HEK293T (cell line): ENCODE data around the gene ETV6.
"Not testable (repeated sequence)": the region's sequence is repeated elsewhere in the genome, so short reads cannot be mapped to it uniquely, and the experiment has no call there.

ENCODE experiments used
- CTCF ChIA-PET: fragments of 350-600 bp; formaldehyde crosslinking; extraction: SDS; loops from one replicate; lab custom pipeline; 2021; ENCODE audit warnings: antibody characterized with exemption, inconsistent platforms; lab: Yijun Ruan, JAX
- POLR2A ChIA-PET: fragments of 350-600 bp; formaldehyde crosslinking; extraction: SDS; loops from one replicate; lab custom pipeline; 2020; ENCODE audit warnings: antibody characterized with exemption, inconsistent platforms; lab: Yijun Ruan, JAX
- DNase-seq: peaks from one replicate; pipeline ENCODE4 v3.0.0; 2012; ENCODE audit warnings: mixed read lengths; ENCODE audit errors: extremely low spot score
- ARNT ChIP-seq: fragments of 450-650 bp; IDR thresholded peaks from 2 replicates; pipeline ENCODE4 v1.6.1; 2017; ENCODE audit warnings: mild to moderate bottlenecking
- BHLHE40 ChIP-seq: fragments of 450-650 bp; IDR thresholded peaks from 2 replicates; pipeline ENCODE4 v1.6.1; 2016; ENCODE audit warnings: mild to moderate bottlenecking, moderate library complexity, borderline replicate concordance
- CTBP1 ChIP-seq: fragments of 450-650 bp; IDR thresholded peaks from 2 replicates; pipeline ENCODE4 v1.6.1; 2016; ENCODE audit warnings: borderline replicate concordance
- ELF4 ChIP-seq: fragments of 450-650 bp; IDR thresholded peaks from 2 replicates; pipeline ENCODE4 v1.6.1; 2017; ENCODE audit warnings: antibody characterized with exemption
- FOXA1 ChIP-seq: fragments of 450-650 bp; IDR thresholded peaks from 2 replicates; pipeline ENCODE4 v1.6.1; 2016; ENCODE audit warnings: mild to moderate bottlenecking
- FOXK2 ChIP-seq: fragments of 450-650 bp; IDR thresholded peaks from 2 replicates; pipeline ENCODE4 v1.6.1; 2016; ENCODE audit warnings: mild to moderate bottlenecking
- FOXM1 ChIP-seq: fragments of 450-650 bp; IDR thresholded peaks from 2 replicates; pipeline ENCODE4 v1.6.1; 2017; ENCODE audit warnings: mild to moderate bottlenecking, borderline replicate concordance
- HDGF ChIP-seq: fragments of 450-650 bp; IDR thresholded peaks from 2 replicates; pipeline ENCODE4 v1.6.1; 2017; ENCODE audit warnings: antibody characterized with exemption, borderline replicate concordance
- L3MBTL2 ChIP-seq: fragments of 450-650 bp; conservative IDR thresholded peaks from 2 replicates; pipeline ENCODE4 v1.6.1; 2016; ENCODE audit warnings: mild to moderate bottlenecking
- LEF1 ChIP-seq: fragments of 450-650 bp; IDR thresholded peaks from 2 replicates; pipeline ENCODE4 v1.6.1; 2017; ENCODE audit warnings: mild to moderate bottlenecking, borderline replicate concordance
- NFRKB ChIP-seq: fragments of 450-650 bp; IDR thresholded peaks from 2 replicates; pipeline ENCODE4 v1.6.1; 2016; ENCODE audit warnings: mild to moderate bottlenecking, moderate library complexity
- PKNOX1 ChIP-seq: fragments of 450-650 bp; IDR thresholded peaks from 2 replicates; pipeline ENCODE4 v1.6.1; 2016
- SP1 ChIP-seq: fragments of 450-650 bp; IDR thresholded peaks from 2 replicates; pipeline ENCODE4 v1.6.1; 2017
- SUZ12 ChIP-seq: fragments of 450-650 bp; IDR thresholded peaks from 2 replicates; pipeline ENCODE4 v1.6.1; 2016; ENCODE audit warnings: mild to moderate bottlenecking
- TARDBP ChIP-seq: fragments of 450-650 bp; IDR thresholded peaks from 2 replicates; pipeline ENCODE4 v1.6.1; 2016
- ZNF384 ChIP-seq: fragments of 450-650 bp; IDR thresholded peaks from 2 replicates; pipeline ENCODE4 v1.6.1; 2016

Gene ETV6

GRCh38 chr12:11628353-11628752, 21.1 kb upstream of the ETV6 start:
- ChIA-PET POLR2A (interaction anchor here (0.6 kb wide), 1 partner anchor 33 kb away, joined by 3 read pairs; no protein-coding TSS in a partner anchor), CTCF (interaction anchor here (0.6 to 1.1 kb wide), 2 partner anchors 17 to 47 kb away, joined by 3 to 4 read pairs; no protein-coding TSS in a partner anchor)
- TF ChIP-seq ARNT, result no peak
- TF ChIP-seq TARDBP, result no peak
- no peak for TF ChIP-seq SUZ12
- TF ChIP-seq PKNOX1, result no peak
- no peak for TF ChIP-seq BHLHE40
- no peak for TF ChIP-seq ZNF384
- no peak for TF ChIP-seq NFRKB
- no peak for TF ChIP-seq CTBP1
- TF ChIP-seq HDGF, result no peak
- TF ChIP-seq SP1, result no peak
- no peak for TF ChIP-seq ELF4
- no peak for DNase-seq

- CTCF ChIA-PET, result interaction anchor here (0.7 kb wide), 1 partner anchor 52 kb away, joined by 3 read pairs; no protein-coding TSS in a partner anchor
- TF ChIP-seq ARNT, result no peak
- no peak for TF ChIP-seq CTBP1
- TF ChIP-seq NFRKB, result no peak
- TF ChIP-seq SUZ12, result no peak
- no peak for TF ChIP-seq HDGF
- TF ChIP-seq SP1, result no peak
- no peak for TF ChIP-seq FOXM1
- TF ChIP-seq L3MBTL2, result no peak
- no peak for TF ChIP-seq LEF1
- TF ChIP-seq ZNF384, result no peak
- no peak for TF ChIP-seq FOXK2
- no peak for TF ChIP-seq TARDBP
- TF ChIP-seq BHLHE40, result no peak
- TF ChIP-seq FOXA1, result no peak
- no peak for TF ChIP-seq ELF4
- POLR2A ChIA-PET, result no interaction called here
- DNase-seq, result no peak
Measured at GRCh38 chr12:11630046-11630706, 19.3 kb upstream of the ETV6 start.

- TF ChIP-seq BHLHE40 (no peak), FOXK2 (no peak), FOXM1 (no peak), CTBP1 (no peak), ARNT (no peak), NFRKB (no peak), SUZ12 (no peak), ELF4 (no peak), L3MBTL2 (no peak), TARDBP (no peak), LEF1 (no peak), FOXA1 (no peak), SP1 (no peak), HDGF (no peak), ZNF384 (no peak), PKNOX1 (no peak)
- no peak for DNase-seq
- POLR2A ChIA-PET, result interaction anchor here (1.5 kb wide), 1 partner anchor 17 kb away, joined by 4 read pairs; no protein-coding TSS in a partner anchor
- CTCF ChIA-PET, result interaction anchor here (0.6 kb wide), 1 partner anchor 102 kb away, joined by 5 read pairs; no protein-coding TSS in a partner anchor
Measured at GRCh38 chr12:11631288-11631687, 18.2 kb upstream of the ETV6 start.

- ChIA-PET POLR2A (interaction anchor here (1.5 kb wide), 1 partner anchor 17 kb away, joined by 4 read pairs; no protein-coding TSS in a partner anchor), CTCF (interaction anchor here (0.6 kb wide), 1 partner anchor 101 kb away, joined by 5 read pairs; no protein-coding TSS in a partner anchor)
- not testable (repeated sequence) for DNase-seq
Measured at GRCh38 chr12:11631881-11632280, 17.6 kb upstream of the ETV6 start.

GRCh38 chr12:11633968-11634367, 15.5 kb upstream of the ETV6 start:
- ChIA-PET POLR2A (no interaction called here), CTCF (no interaction called here)
- TF ChIP-seq L3MBTL2 (no peak), FOXK2 (no peak), ELF4 (no peak), NFRKB (no peak), SUZ12 (no peak)
- no peak for DNase-seq

GRCh38 chr12:11635341-11635740, 14.1 kb upstream of the ETV6 start:
- ChIA-PET CTCF (no interaction called here), POLR2A (no interaction called here)
- no peak for TF ChIP-seq ARNT
- TF ChIP-seq ZNF384, result no peak
- no peak for TF ChIP-seq TARDBP
- no peak for TF ChIP-seq LEF1
- no peak for TF ChIP-seq SP1
- TF ChIP-seq FOXK2, result no peak
- TF ChIP-seq HDGF, result no peak
- DNase-seq, result no peak

- CTCF ChIA-PET, result interaction anchor here (1.1 kb wide), 1 partner anchor 395 kb away, joined by 6 read pairs; no protein-coding TSS in a partner anchor
- POLR2A ChIA-PET, result no interaction called here
- DNase-seq, result no peak
- TF ChIP-seq ARNT, result no peak
- no peak for TF ChIP-seq ZNF384
- TF ChIP-seq ELF4, result no peak
- TF ChIP-seq CTBP1, result no peak
- no peak for TF ChIP-seq SP1
- TF ChIP-seq FOXM1, result no peak
- TF ChIP-seq NFRKB, result no peak
- no peak for TF ChIP-seq LEF1
- TF ChIP-seq TARDBP, result no peak
- no peak for TF ChIP-seq BHLHE40
- TF ChIP-seq SUZ12, result no peak
- TF ChIP-seq FOXA1, result no peak
- no peak for TF ChIP-seq FOXK2
- TF ChIP-seq L3MBTL2, result no peak
Measured at GRCh38 chr12:11638315-11638916, 11.1 kb upstream of the ETV6 start.
